SK-N-MC (cell line): ENCODE measurements around the gene EEFSEC.

ENCODE experiments used
- EZH2 ChIP-seq: fragments of 200-600 bp; sonication (generic); IDR thresholded peaks from one replicate; pipeline ENCODE4 v1.6.1; 2017; ENCODE audit warnings: antibody characterized with exemption
- POLR2AphosphoS5 ChIP-seq: IDR thresholded peaks from 2 replicates; pipeline ENCODE4 v1.6.1; 2012; ENCODE audit warnings: mild to moderate bottlenecking, low read depth, low read length, borderline replicate concordance

- TF ChIP-seq EZH2 (no peak), POLR2AphosphoS5 (no peak)
These were observed 8.6 kb upstream of the EEFSEC start for GRCh38 chr3:128144512-128145187.
